VCaP (cell line): ENCODE data around the gene FAM219A.

Source experiments
- H3K27ac ChIP-seq: fragments of 450-650 bp; 2 replicates; pipeline ENCODE4 v1.5.1; 2017
- CTCF ChIP-seq: fragments of 450-650 bp; conservative IDR thresholded peaks from 2 replicates; pipeline ENCODE4 v1.5.1; 2017; ENCODE audit warnings: mild to moderate bottlenecking, moderate library complexity

Gene FAM219A

DNA sequence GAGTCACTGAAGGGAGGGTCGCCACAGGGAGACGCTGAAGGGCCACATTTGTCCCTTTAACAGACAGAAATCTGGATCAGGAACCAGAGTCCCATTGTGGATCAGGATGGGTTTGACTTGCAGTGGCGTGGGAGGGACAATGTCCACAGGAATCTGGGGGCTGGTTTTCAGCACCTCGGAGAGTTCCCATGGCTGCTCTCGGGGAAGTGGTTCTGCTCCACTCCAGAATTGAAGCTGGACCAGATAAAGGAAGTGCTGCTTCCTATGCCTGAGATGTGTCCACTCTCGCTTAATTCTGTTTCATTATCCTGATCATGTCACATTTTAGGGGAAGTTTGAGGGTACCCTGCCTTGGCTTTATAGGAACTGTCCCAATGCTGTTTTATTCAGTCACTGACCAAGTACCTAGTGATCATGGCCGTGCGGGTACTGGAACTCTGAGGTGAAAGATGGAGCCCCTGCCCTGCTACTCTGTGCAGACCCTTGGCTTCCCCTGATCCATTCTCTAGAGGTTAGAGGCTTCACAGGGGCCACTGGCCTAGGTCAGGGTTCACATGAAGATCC is 35.7 kb upstream of the FAM219A start:
- no peak for TF ChIP-seq CTCF
- no peak overlapping the region for H3K27ac ChIP-seq

DNA sequence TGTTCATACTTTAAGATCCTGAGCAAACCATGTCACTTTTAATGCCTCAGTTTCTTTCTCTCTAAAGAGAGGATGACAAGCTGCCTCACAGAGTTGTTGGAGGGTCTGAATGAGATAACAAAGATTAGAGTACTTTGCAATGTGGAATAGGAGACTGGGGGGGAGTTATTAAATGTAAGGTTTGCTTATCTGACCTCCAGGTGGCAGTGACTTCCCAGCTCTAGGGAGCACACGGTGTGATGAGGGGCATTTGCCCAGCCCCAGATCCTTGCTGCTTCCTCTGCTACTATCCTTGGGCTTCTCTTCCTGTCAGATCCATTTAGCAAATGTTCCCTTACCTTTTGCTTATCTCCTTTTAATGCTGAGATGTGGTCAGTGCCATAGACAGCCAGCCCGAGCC is 33.7 kb upstream of the FAM219A start:
- no peak overlapping the region for H3K27ac ChIP-seq
- TF ChIP-seq CTCF = peak; percentile 54; the same call in 1 of the 2 replicates

DNA sequence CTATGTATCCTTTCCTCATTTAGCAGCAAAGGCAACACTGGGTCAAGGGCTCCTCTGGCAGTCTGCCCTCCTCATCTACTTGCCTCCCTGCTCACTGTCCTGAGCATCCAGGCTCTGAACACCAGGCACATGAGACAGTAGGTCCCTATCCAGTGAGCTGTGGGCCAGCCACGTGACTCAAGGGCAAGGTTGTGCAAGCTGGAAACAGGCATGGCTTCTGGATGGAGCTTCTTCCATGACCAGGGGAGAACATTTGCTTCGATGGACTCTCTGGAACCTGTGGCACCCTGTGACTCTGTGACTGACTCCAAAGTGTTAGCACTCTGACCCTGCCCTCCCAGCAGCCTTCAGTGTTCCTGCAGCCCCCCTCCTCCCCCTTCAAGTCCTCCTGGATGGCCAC is 33.2 kb upstream of the FAM219A start:
- no peak for TF ChIP-seq CTCF
- no peak overlapping the region for H3K27ac ChIP-seq

GRCh38 chr9:34490760-34491159 is 32.4 kb upstream of the FAM219A start:
- no peak overlapping the region for H3K27ac ChIP-seq
- TF ChIP-seq CTCF = no peak

DNA sequence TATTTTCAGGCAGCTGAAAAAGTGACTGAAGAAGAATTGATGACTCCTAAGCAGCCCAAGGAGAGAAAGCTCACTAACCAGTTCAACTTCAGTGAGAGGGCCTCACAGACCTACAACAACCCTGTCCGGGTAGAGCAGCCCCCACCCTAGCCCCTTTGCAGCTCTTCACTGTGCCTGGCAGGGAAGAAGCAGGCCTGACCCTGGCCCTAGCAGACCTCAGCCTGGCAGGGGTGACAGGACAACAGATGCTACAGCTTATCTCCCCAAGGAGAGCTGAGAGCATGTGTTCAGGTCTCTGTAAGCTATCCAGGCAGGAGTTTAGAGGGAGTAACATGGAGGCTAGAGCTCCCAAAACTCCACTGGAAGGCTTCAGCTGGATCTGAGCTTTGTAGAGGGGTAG is 32.0 kb upstream of the FAM219A start:
- H3K27ac ChIP-seq = no peak overlapping the region
- no peak for TF ChIP-seq CTCF

- no peak overlapping the region for H3K27ac ChIP-seq
- no peak for TF ChIP-seq CTCF
These were observed 28.2 kb upstream of the FAM219A start for GRCh38 chr9:34486572-34486971.

- TF ChIP-seq CTCF = no peak
These were observed 27.5 kb upstream of the FAM219A start for GRCh38 chr9:34485822-34486221.

More at GRCh38 chr9:34485822-34486221, 27.5 kb upstream of the FAM219A start:
- H3K27ac ChIP-seq = no peak overlapping the region
